HCT116 (cell line): ENCODE results near the gene NF2. TPM values are rescaled to one million over a fixed set of nuclear protein-coding genes. Genes with fewer than 3 reads are reported as not detected.

Experiments
- ATAC-seq: fragments of 200-7000 bp; cut with Tn5 transposase; 2 replicates; pipeline ENCODE4 v1.9.1; 2020; ENCODE audit warnings: mild to moderate bottlenecking, moderate library complexity
- BruUV-seq: library from RNA; stranded (reverse); fragments of 400-500 nt; replicated peaks from 2 replicates; lab custom pipeline; 2021; lab: Mats Ljungman, UMichigan
- CTCF ChIA-PET: fragments of 300-600 bp; sonication (Branson Sonifier 250); formaldehyde crosslinking; loops from one replicate; lab custom pipeline; 2021; ENCODE audit warnings: antibody characterized with exemption; lab: Charles Lee
- POLR2A ChIA-PET: fragments of 300-600, 350-600 bp; sonication (Branson Sonifier 250); formaldehyde crosslinking; loops from one replicate; lab custom pipeline; 2021; ENCODE audit warnings: antibody characterized with exemption; lab: Charles Lee
- RAD21 ChIA-PET, 2 experiments: fragments of 300-600 bp; sonication (Branson Sonifier 250); formaldehyde crosslinking; loops; one replicate each; lab custom pipeline; 2023; ENCODE audit warnings: low total read pairs in 2 of 2; ENCODE audit not compliant: uncharacterized antibody in 2 of 2, unreplicated experiment in 2 of 2, low non-redundant PET in 1 of 2; lab: Charles Lee
- DNase-seq: peaks from one replicate; pipeline ENCODE4 v3.0.0-alpha.2; 2010; ENCODE audit warnings: low read depth, low spot score
- H2AFZ ChIP-seq: fragments of 200-600 bp; shearing (Covaris generic), sonication (generic); 2 replicates; pipeline ENCODE4 v1.6.1; 2017; ENCODE audit warnings: low read depth, mixed run types, mixed read lengths, antibody characterized with exemption, low read length; ENCODE audit not compliant: poor library complexity, severe bottlenecking
- H3K27ac ChIP-seq: 2 replicates; pipeline ENCODE4 v1.5.1; 2012; ENCODE audit warnings: low read depth, low read length
- H3K27me3 ChIP-seq: fragments of 200-600 bp; sonication (generic); 2 replicates; pipeline ENCODE4 v1.6.1; 2016; ENCODE audit warnings: mixed run types, low read length, mixed read lengths; ENCODE audit not compliant: insufficient read depth
- H3K36me3 ChIP-seq, 2 experiments: fragments of 200-500 bp in 1 of 2; fragments of 200-600 bp in 1 of 2; sonication (Bioruptor generic) in 1 of 2; sonication (generic) in 1 of 2; 2 replicates each; pipeline versions ENCODE4 v1.5.1 to v1.6.1; 2014 to 2016; ENCODE audit warnings: low read length in 2 of 2, inconsistent platforms in 1 of 2, mixed read lengths in 1 of 2, mixed run types in 1 of 2; ENCODE audit not compliant: insufficient read depth in 2 of 2, control insufficient read depth in 1 of 2
- H3K4me1 ChIP-seq, 2 experiments: fragments of 200-600 bp in 1 of 2; sonication (generic) in 1 of 2; 2 replicates each; pipeline versions ENCODE4 v1.5.1 to v1.6.1; 2012 to 2017; ENCODE audit warnings: low read length in 2 of 2, inconsistent platforms in 1 of 2, mild to moderate bottlenecking in 1 of 2, mixed read lengths in 1 of 2, mixed run types in 1 of 2, moderate library complexity in 1 of 2; ENCODE audit not compliant: insufficient read depth in 2 of 2, control insufficient read depth in 1 of 2
- H3K4me2 ChIP-seq: fragments of 200-600 bp; sonication (generic); 2 replicates; pipeline ENCODE4 v1.6.1; 2017; ENCODE audit warnings: mixed run types, low read length, mixed read lengths
- H3K4me3 ChIP-seq, 2 experiments: fragments of 200-600 bp in 1 of 2; sonication (generic) in 1 of 2; replicated peaks in 1 of 2; 2 replicates each; pipeline ENCODE4 v1.5.1; 2011 to 2016; ENCODE audit warnings: low read length in 2 of 2, control low read depth in 1 of 2, low read depth in 1 of 2, mild to moderate bottlenecking in 1 of 2, mixed read lengths in 1 of 2, mixed run types in 1 of 2
- H3K79me2 ChIP-seq: fragments of 200-600 bp; sonication (generic); 2 replicates; pipeline ENCODE4 v1.6.1; 2017; ENCODE audit warnings: mild to moderate bottlenecking, mixed run types, low read length, moderate library complexity, mixed read lengths; ENCODE audit not compliant: insufficient read depth
- H3K9ac ChIP-seq: fragments of 200-600 bp; sonication (generic); 2 replicates; pipeline ENCODE4 v1.6.1; 2016; ENCODE audit warnings: low read length, mixed read lengths
- H3K9me2 ChIP-seq: fragments of 200-600 bp; sonication (generic), shearing (Covaris generic); 2 replicates; pipeline ENCODE4 v1.6.1; 2017; ENCODE audit warnings: mixed run types, mild to moderate bottlenecking, moderate library complexity; ENCODE audit not compliant: insufficient read depth
- H3K9me3 ChIP-seq, 2 experiments: fragments of 200-500 bp in 1 of 2; fragments of 200-600 bp in 1 of 2; sonication (Bioruptor generic) in 1 of 2; sonication (generic) in 1 of 2; 2 replicates each; pipeline ENCODE4 v1.6.1; 2014 to 2017; ENCODE audit warnings: low read length in 2 of 2, mixed read lengths in 2 of 2, inconsistent platforms in 1 of 2, low read depth in 1 of 2, mild to moderate bottlenecking in 1 of 2, mixed run types in 1 of 2, moderate library complexity in 1 of 2; ENCODE audit not compliant: control insufficient read depth in 1 of 2, insufficient read depth in 1 of 2
- H4K20me1 ChIP-seq: fragments of 200-600 bp; sonication (generic), shearing (Covaris generic); 2 replicates; pipeline ENCODE4 v1.6.1; 2017; ENCODE audit warnings: mixed run types, mild to moderate bottlenecking, moderate library complexity; ENCODE audit not compliant: insufficient read depth
- JUND ChIP-seq: IDR thresholded peaks from 2 replicates; pipeline ENCODE4 v1.6.1; 2012
- POLR2AphosphoS5 ChIP-seq: IDR thresholded peaks from 2 replicates; pipeline ENCODE4 v1.6.1; 2011; ENCODE audit warnings: mild to moderate bottlenecking, low read depth, low read length, moderate library complexity
- RAD21 ChIP-seq: IDR thresholded peaks from 2 replicates; pipeline ENCODE4 v1.6.1; 2012; ENCODE audit warnings: low read depth, mild to moderate bottlenecking
- ZFX ChIP-seq: fragments of 450-650 bp; IDR thresholded peaks from 2 replicates; pipeline ENCODE4 v1.6.1; 2017
- intact Hi-C: fragments of 100-400 bp; cut with micrococcal nuclease; formaldehyde crosslinking; loops from 2 replicates; pipeline ENCODE4 v1.10.0; 2022
- total RNA-seq: library from RNA; stranded (reverse); gene quantifications from one replicate; pipeline ENCODE4 v1.2.1, GENCODE V29; 2021; ENCODE audit not compliant: unreplicated experiment
- TF ChIP-seq, protein P1 (sequence below), 3 experiments: fragments of 200-600 bp in 1 of 3; sonication (generic) in 1 of 3; IDR thresholded peaks in 2 of 3; conservative IDR thresholded peaks in 1 of 3; 2 replicates each; pipeline ENCODE4 v1.5.1; 2012 to 2017; ENCODE audit warnings: low read depth in 2 of 3, low read length in 2 of 3, antibody characterized with exemption in 1 of 3, borderline replicate concordance in 1 of 3, control low read depth in 1 of 3, mild to moderate bottlenecking in 1 of 3, mixed read lengths in 1 of 3, mixed run types in 1 of 3, moderate library complexity in 1 of 3; ENCODE audit not compliant: insufficient read depth in 1 of 3
- TF ChIP-seq, protein P2 (sequence below): IDR thresholded peaks from 2 replicates; pipeline ENCODE4 v1.6.1; 2012; ENCODE audit warnings: low read depth

Gene NF2
- total RNA-seq, 1 experiment from 2014 or later, result 70.2 TPM

GRCh38 chr22:29704528-29705285 lies 101.3 kb downstream of the NF2 start:
- Histone ChIP-seq H2AFZ (no peak overlapping the region), H3K9me3 (no peaks in the 10 kb centered on the region), H3K4me1 (peaks cover 36 to 41% of the 10 kb centered on the region in 2 experiments), H3K27ac (no peak overlapping the region), H3K79me2 (no peaks in the 10 kb centered on the region), H3K9ac (no peak overlapping the region), H3K9me2 (no peaks in the 10 kb centered on the region), H3K4me2 (peak overlapping the region; percentile 44), H3K27me3 (no peaks in the 10 kb centered on the region), H3K4me3 (no peak overlapping the region), H4K20me1 (no peaks in the 10 kb centered on the region), H3K36me3 (no peaks in the 10 kb centered on the region)
- ATAC-seq (peak; percentile 31; the same call in 1 of the 2 replicates), DNase-seq (no peak)
- no TSS peak for BruUV-seq
- ChIA-PET POLR2A (no interaction called here), RAD21 (no interaction called here), CTCF (interaction anchor here (0.8 kb wide), 1 partner anchor 384 kb away, joined by 4 read pairs; no protein-coding TSS in a partner anchor)
- TF ChIP-seq JUND, result no peak
- TF ChIP-seq, protein P1, sequence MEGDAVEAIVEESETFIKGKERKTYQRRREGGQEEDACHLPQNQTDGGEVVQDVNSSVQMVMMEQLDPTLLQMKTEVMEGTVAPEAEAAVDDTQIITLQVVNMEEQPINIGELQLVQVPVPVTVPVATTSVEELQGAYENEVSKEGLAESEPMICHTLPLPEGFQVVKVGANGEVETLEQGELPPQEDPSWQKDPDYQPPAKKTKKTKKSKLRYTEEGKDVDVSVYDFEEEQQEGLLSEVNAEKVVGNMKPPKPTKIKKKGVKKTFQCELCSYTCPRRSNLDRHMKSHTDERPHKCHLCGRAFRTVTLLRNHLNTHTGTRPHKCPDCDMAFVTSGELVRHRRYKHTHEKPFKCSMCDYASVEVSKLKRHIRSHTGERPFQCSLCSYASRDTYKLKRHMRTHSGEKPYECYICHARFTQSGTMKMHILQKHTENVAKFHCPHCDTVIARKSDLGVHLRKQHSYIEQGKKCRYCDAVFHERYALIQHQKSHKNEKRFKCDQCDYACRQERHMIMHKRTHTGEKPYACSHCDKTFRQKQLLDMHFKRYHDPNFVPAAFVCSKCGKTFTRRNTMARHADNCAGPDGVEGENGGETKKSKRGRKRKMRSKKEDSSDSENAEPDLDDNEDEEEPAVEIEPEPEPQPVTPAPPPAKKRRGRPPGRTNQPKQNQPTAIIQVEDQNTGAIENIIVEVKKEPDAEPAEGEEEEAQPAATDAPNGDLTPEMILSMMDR (IDR thresholded peaks at IDR 0.05 in 2 of 3, conservative IDR thresholded peaks at IDR 0.05 in 1 of 3; ENCODE audit: borderline replicate concordance in 1 of 3, insufficient read depth in 1 of 3, low read depth in 2 of 3, low read length in 2 of 3), result no peak
- TF ChIP-seq ZFX, result no peak
- TF ChIP-seq RAD21, result no peak
- TF ChIP-seq POLR2AphosphoS5, result no peak
- TF ChIP-seq, protein P2, sequence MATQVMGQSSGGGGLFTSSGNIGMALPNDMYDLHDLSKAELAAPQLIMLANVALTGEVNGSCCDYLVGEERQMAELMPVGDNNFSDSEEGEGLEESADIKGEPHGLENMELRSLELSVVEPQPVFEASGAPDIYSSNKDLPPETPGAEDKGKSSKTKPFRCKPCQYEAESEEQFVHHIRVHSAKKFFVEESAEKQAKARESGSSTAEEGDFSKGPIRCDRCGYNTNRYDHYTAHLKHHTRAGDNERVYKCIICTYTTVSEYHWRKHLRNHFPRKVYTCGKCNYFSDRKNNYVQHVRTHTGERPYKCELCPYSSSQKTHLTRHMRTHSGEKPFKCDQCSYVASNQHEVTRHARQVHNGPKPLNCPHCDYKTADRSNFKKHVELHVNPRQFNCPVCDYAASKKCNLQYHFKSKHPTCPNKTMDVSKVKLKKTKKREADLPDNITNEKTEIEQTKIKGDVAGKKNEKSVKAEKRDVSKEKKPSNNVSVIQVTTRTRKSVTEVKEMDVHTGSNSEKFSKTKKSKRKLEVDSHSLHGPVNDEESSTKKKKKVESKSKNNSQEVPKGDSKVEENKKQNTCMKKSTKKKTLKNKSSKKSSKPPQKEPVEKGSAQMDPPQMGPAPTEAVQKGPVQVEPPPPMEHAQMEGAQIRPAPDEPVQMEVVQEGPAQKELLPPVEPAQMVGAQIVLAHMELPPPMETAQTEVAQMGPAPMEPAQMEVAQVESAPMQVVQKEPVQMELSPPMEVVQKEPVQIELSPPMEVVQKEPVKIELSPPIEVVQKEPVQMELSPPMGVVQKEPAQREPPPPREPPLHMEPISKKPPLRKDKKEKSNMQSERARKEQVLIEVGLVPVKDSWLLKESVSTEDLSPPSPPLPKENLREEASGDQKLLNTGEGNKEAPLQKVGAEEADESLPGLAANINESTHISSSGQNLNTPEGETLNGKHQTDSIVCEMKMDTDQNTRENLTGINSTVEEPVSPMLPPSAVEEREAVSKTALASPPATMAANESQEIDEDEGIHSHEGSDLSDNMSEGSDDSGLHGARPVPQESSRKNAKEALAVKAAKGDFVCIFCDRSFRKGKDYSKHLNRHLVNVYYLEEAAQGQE, result no peak
- intact Hi-C loops, result no loop called here
